Measurements from ENCODE around the gene ZSCAN20. TPM values are rescaled to one million over a fixed set of nuclear protein-coding genes. Genes with fewer than 3 reads are reported as not detected.

Gene ZSCAN20
- total and polyA plus RNA-seq, 7 donors: 0.69 to 8.2 (median 5.8) TPM

DNA sequence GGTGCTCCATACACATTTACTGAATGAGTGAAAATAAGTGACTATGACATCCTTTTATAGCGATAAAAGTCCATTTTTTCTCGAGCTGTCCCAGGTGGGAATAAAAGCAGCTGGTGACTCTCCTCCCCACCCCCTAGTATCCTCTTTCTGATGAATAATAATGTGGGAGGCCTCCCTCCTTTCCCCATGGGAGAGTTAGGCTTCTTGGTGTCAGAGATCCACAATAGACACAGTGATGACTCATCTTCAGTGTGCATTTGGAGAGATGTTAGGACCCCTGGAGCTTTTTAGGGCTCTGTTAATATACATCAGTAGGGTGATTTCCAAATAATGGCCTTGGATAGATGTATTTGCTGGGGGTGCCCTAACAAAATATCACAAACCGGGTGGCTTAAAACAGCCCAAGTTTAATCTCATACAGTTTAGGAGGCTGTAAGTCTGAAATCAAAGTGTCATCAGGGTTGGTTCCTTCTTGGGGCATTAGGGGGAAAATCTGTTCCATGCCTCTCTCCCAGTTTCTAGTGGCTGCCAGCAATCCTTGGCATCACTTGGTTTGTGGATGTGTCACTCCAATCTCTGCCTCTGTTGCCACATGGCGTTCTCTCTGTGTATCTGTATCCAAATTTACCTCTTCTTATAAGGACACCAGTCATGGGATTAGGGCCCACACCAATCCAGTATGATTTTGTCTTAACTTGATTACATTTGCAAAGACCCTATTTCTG is 37.2 kb upstream of the ZSCAN20 start:
- no peak for DNase-seq
- H3K4me1 ChIP-seq: peaks cover 0 to 23% (median 17%) of the 10 kb centered on the region in 4 donors
- no peaks in the 10 kb centered on the region for H3K36me3 ChIP-seq
- H3K9me3 ChIP-seq: no peaks in the 10 kb centered on the region
- no peaks in the 10 kb centered on the region for H3K27me3 ChIP-seq
- WGBS, 2 donors: 67 to 78% methylated on average over 4 of the region's 4 CpGs
- no peak overlapping the region for H3K27ac ChIP-seq
- intact Hi-C loops (cut with DNase I): no loop called here
- no peak overlapping the region for H3K4me3 ChIP-seq
- TF ChIP-seq POLR2A (IDR thresholded peaks at IDR 0.05): no peak
- TF ChIP-seq, protein P1, sequence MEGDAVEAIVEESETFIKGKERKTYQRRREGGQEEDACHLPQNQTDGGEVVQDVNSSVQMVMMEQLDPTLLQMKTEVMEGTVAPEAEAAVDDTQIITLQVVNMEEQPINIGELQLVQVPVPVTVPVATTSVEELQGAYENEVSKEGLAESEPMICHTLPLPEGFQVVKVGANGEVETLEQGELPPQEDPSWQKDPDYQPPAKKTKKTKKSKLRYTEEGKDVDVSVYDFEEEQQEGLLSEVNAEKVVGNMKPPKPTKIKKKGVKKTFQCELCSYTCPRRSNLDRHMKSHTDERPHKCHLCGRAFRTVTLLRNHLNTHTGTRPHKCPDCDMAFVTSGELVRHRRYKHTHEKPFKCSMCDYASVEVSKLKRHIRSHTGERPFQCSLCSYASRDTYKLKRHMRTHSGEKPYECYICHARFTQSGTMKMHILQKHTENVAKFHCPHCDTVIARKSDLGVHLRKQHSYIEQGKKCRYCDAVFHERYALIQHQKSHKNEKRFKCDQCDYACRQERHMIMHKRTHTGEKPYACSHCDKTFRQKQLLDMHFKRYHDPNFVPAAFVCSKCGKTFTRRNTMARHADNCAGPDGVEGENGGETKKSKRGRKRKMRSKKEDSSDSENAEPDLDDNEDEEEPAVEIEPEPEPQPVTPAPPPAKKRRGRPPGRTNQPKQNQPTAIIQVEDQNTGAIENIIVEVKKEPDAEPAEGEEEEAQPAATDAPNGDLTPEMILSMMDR (IDR thresholded peaks at IDR 0.05): no peak
- no peak for TF ChIP-seq POLR2AphosphoS5 (IDR thresholded peaks at IDR 0.05)
- TF ChIP-seq EP300 (IDR thresholded peaks at IDR 0.05): no peak

DNA sequence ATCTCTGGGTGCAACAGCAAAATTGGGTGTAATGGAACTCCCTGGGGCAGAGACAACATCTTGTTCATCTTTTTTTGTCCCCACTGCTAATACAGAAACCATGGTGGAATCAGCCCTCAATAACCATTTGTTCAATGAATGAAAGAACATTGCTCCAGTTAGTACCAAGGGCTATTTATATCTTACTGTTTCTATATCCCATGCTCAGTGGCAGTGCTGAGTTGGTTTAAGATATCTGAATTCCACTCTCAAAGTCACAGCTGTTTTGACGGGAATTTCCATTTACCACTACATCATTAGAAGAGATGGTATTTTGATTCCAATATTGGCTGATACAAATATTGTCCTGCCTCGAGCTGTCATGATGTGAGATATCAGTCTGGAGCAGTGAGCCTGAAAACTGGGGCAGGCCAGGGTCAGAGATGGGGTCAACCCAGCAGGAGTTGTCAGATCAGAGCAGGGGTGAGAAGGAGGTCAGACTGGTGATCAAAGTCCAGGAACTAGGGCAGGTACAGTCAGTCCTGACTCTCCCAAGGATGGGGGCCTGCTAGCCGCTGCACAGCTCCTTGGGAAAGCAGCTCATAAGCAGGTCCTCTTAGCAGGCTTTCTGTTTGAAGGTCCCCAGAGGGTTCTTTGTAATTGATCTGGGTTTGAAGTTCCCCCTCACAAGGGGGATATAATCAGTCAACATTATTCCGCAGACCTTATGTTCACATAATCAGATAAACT is 35.7 kb upstream of the ZSCAN20 start:
- Histone ChIP-seq H3K27ac (no peak overlapping the region), H3K9me3 (no peaks in the 10 kb centered on the region), H3K4me1 (peaks cover 0 to 23% (median 17%) of the 10 kb centered on the region in 4 donors), H3K4me3 (no peak overlapping the region), H3K27me3 (no peaks in the 10 kb centered on the region), H3K36me3 (no peaks in the 10 kb centered on the region)
- TF ChIP-seq POLR2AphosphoS5 (IDR thresholded peaks at IDR 0.05) (no peak), POLR2A (IDR thresholded peaks at IDR 0.05) (no peak), EP300 (IDR thresholded peaks at IDR 0.05) (no peak)
- TF ChIP-seq, protein P1 (IDR thresholded peaks at IDR 0.05): no peak
- intact Hi-C loops (cut with DNase I): no loop called here
- DNase-seq: no peak
- 85 to 89% methylated on average over 4 of the region's 4 CpGs for WGBS, 2 donors

DNA sequence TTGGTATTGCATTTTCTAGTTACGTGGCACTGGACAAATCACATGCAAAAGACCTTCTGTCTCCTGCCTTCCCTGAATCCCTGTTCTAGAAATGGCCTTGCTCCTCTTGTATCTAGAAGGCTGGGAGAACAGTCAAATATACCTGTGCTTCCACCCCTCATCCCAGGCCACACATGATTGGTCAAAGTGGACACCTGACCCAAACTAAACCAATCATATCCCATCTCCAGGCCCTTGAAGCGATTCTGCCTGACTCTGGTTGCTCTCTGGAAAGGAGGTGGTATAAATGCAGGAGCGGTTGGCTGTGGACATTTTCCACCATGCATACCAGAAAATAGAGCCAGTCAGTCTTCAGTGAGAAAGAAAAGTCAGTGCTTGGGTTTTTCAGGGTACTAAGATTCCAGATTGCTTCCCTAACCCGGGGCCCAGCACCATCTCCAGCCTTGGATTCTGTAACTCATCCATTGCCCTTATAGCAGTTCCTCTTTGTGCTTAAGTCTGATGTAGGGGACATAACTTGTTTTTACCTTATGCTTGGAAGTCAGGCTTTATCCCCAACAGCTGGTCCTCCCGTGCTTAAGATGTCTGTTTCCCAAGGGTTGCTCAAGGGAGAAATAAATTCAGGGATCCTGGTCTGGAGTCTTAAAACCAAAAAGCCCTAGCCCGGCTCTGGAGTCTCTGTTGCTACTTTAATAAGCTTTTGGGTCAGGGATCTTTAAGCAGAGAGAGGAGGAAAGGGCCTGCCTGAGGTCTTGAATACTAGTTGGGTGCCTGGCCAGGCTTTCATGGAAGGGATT is 33.9 kb upstream of the ZSCAN20 start:
- WGBS, 2 donors: 80 to 90% methylated on average over 6 of the region's 6 CpGs
- intact Hi-C loops (cut with DNase I): no loop called here
- H3K9me3 ChIP-seq: no peaks in the 10 kb centered on the region
- H3K4me3 ChIP-seq: no peak overlapping the region
- no peaks in the 10 kb centered on the region for H3K27me3 ChIP-seq
- H3K36me3 ChIP-seq: no peaks in the 10 kb centered on the region
- no peak for TF ChIP-seq POLR2AphosphoS5 (IDR thresholded peaks at IDR 0.05)
- no peak for TF ChIP-seq EP300 (IDR thresholded peaks at IDR 0.05)
- no peak for TF ChIP-seq POLR2A (IDR thresholded peaks at IDR 0.05)
- no peak overlapping the region for H3K27ac ChIP-seq
- peaks cover 0 to 23% (median 16%) of the 10 kb centered on the region in 4 donors for H3K4me1 ChIP-seq
- DNase-seq: no peak

DNA sequence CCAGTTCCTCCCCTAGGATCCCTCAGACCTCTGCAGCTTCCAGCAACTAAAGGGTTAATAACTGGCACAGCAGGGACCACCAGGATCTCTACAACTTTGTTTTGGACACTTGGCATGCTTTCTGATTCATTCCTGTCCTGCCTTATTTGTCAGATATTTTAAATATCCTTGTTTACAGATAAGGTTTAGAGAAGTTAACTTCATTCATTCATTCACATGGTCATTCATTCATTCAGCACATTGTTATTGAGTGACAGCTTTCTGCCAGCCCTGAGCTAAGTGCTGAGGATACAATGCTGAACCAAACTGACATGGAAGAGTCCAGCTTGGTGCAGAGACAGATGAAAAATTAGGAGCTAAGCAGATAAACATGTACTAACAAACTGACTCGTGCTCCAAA is 32.8 kb upstream of the ZSCAN20 start:
- Histone ChIP-seq H3K36me3 (no peaks in the 10 kb centered on the region), H3K27ac (no peak overlapping the region), H3K4me1 (peaks cover 0 to 21% (median 17%) of the 10 kb centered on the region in 4 donors), H3K4me3 (no peak overlapping the region), H3K9me3 (no peaks in the 10 kb centered on the region), H3K27me3 (no peaks in the 10 kb centered on the region)
- DNase-seq: no peak
- intact Hi-C loops (cut with DNase I): no loop called here
- TF ChIP-seq POLR2A (IDR thresholded peaks at IDR 0.05) (no peak), POLR2AphosphoS5 (IDR thresholded peaks at IDR 0.05) (no peak), EP300 (IDR thresholded peaks at IDR 0.05) (no peak)
- TF ChIP-seq, protein P1 (IDR thresholded peaks at IDR 0.05): no peak
- WGBS, 2 donors: 54 to 64% methylated on average over 1 of the region's 1 CpG
